GM19467 (cell line): ENCODE data around the gene CCDC148.
A peak's percentile ranks its signal among the peaks of the same experiment; 100 is the strongest.

Experiments
- ATAC-seq: cut with Tn5 transposase; IDR thresholded peaks from one replicate; pipeline ENCODE4 v1.9.1; 2021; ENCODE audit warnings: mild to moderate bottlenecking, moderate library complexity; ENCODE audit not compliant: unreplicated experiment

CCDC148 gene

GRCh38 chr2:158221063-158222020 is 235.2 kb downstream of the CCDC148 start:
- no peak for ATAC-seq

- no peak for ATAC-seq
Measured at GRCh38 chr2:158217593-158217992, 239.0 kb downstream of the CCDC148 start.

GRCh38 chr2:158214431-158214830 is 242.1 kb downstream of the CCDC148 start:
- ATAC-seq: no peak

- ATAC-seq: no peak
Measured at GRCh38 chr2:158213773-158214172, 242.8 kb downstream of the CCDC148 start.

GRCh38 chr2:158212301-158212700 is 244.3 kb downstream of the CCDC148 start:
- no peak for ATAC-seq

GRCh38 chr2:158211502-158211901 is 245.1 kb downstream of the CCDC148 start:
- ATAC-seq: no peak

- no peak for ATAC-seq
Measured at GRCh38 chr2:158207354-158207753, 249.2 kb downstream of the CCDC148 start.

GRCh38 chr2:158205215-158205614 is 251.3 kb downstream of the CCDC148 start:
- ATAC-seq: no peak

- no peak for ATAC-seq
Measured at GRCh38 chr2:158204741-158205165, 251.8 kb downstream of the CCDC148 start.

GRCh38 chr2:158202161-158202815 is 254.3 kb downstream of the CCDC148 start:
- no peak for ATAC-seq

GRCh38 chr2:158199928-158200650 is 256.5 kb downstream of the CCDC148 start:
- ATAC-seq: no peak

- ATAC-seq: no peak
Measured at GRCh38 chr2:158197940-158198339, 258.6 kb downstream of the CCDC148 start.

GRCh38 chr2:158194229-158194628 is 262.3 kb downstream of the CCDC148 start:
- ATAC-seq: no peak

- ATAC-seq: no peak
Measured at GRCh38 chr2:158192515-158193443, 263.8 kb downstream of the CCDC148 start.

- peak; percentile 76 for ATAC-seq
Measured at GRCh38 chr2:158191076-158191895, 265.3 kb downstream of the CCDC148 start.

GRCh38 chr2:158189526-158189925 is 267.0 kb downstream of the CCDC148 start:
- ATAC-seq: peak; percentile 60

GRCh38 chr2:158187908-158188307 is 268.6 kb downstream of the CCDC148 start:
- no peak for ATAC-seq

- no peak for ATAC-seq
Measured at GRCh38 chr2:158184556-158185343, 271.8 kb downstream of the CCDC148 start.

GRCh38 chr2:158184001-158184400 is 272.6 kb downstream of the CCDC148 start:
- ATAC-seq: no peak
